Mesenchymal stem cell (in vitro differentiated cells and primary cell): ENCODE data around the gene GRXCR1.

ENCODE experiments used
- DNase-seq: peaks from one replicate; pipeline ENCODE4 v3.0.0-alpha.2; 2013
- H2AFZ ChIP-seq: one replicate; pipeline ENCODE4 v1.6.1; 2013; ENCODE audit warnings: low read depth, mild to moderate bottlenecking, control low read depth, inconsistent platforms, low read length, moderate library complexity
- H2AK5ac ChIP-seq: 2 replicates; pipeline ENCODE4 v1.6.1; 2013; ENCODE audit warnings: low read length, moderate library complexity, mild to moderate bottlenecking, inconsistent platforms; ENCODE audit not compliant: severe bottlenecking
- H2BK120ac ChIP-seq: one replicate; pipeline ENCODE4 v1.6.1; 2013; ENCODE audit warnings: low read depth, mild to moderate bottlenecking, inconsistent platforms, low read length, moderate library complexity
- H2BK12ac ChIP-seq, 2 experiments: one replicate each; pipeline ENCODE4 v1.6.1; 2013; ENCODE audit warnings: inconsistent platforms in 2 of 2, low read length in 2 of 2, mild to moderate bottlenecking in 2 of 2, moderate library complexity in 2 of 2, control low read depth in 1 of 2
- H2BK15ac ChIP-seq: one replicate; pipeline ENCODE4 v1.6.1; 2013; ENCODE audit warnings: mild to moderate bottlenecking, low read depth, inconsistent platforms; ENCODE audit not compliant: poor library complexity, severe bottlenecking
- H2BK5ac ChIP-seq: 2 replicates; pipeline ENCODE4 v1.6.1; 2013; ENCODE audit warnings: low read depth, mild to moderate bottlenecking, low read length, control low read depth, inconsistent platforms; ENCODE audit not compliant: poor library complexity, severe bottlenecking
- H3K14ac ChIP-seq, 2 experiments: one replicate each; pipeline ENCODE4 v1.6.1; 2013; ENCODE audit warnings: inconsistent platforms in 2 of 2, low read length in 2 of 2, control low read depth in 1 of 2, mild to moderate bottlenecking in 1 of 2, moderate library complexity in 1 of 2
- H3K18ac ChIP-seq, 2 experiments: one replicate each; pipeline ENCODE4 v1.6.1; 2013; ENCODE audit warnings: inconsistent platforms in 2 of 2, low read length in 2 of 2, control low read depth in 1 of 2, low read depth in 1 of 2, mild to moderate bottlenecking in 1 of 2
- H3K23ac ChIP-seq, 2 experiments: one replicate each; pipeline ENCODE4 v1.6.1; 2013; ENCODE audit warnings: inconsistent platforms in 2 of 2, low read length in 2 of 2, mild to moderate bottlenecking in 2 of 2, moderate library complexity in 2 of 2, control low read depth in 1 of 2
- H3K27ac ChIP-seq: 2 replicates; pipeline ENCODE4 v1.5.1; 2013; ENCODE audit warnings: mild to moderate bottlenecking, moderate library complexity, low read length, control low read depth, inconsistent platforms; ENCODE audit not compliant: poor library complexity, severe bottlenecking
- H3K27me3 ChIP-seq, 2 experiments: 2 replicates each; pipeline versions ENCODE4 v1.6.1 to v1.7.0; 2013; ENCODE audit warnings: low read length in 2 of 2, mild to moderate bottlenecking in 2 of 2, moderate library complexity in 2 of 2, control low read depth in 1 of 2, inconsistent platforms in 1 of 2; ENCODE audit not compliant: control insufficient read depth in 1 of 2, insufficient read depth in 1 of 2
- H3K36me3 ChIP-seq, 2 experiments: 2 replicates each; pipeline versions ENCODE4 v1.6.1 to v1.7.0; 2013; ENCODE audit warnings: low read length in 2 of 2, control low read depth in 1 of 2, inconsistent platforms in 1 of 2, low read depth in 1 of 2, mild to moderate bottlenecking in 1 of 2; ENCODE audit not compliant: insufficient read depth in 2 of 2, control insufficient read depth in 1 of 2
- H3K4ac ChIP-seq, 2 experiments: one replicate each; pipeline ENCODE4 v1.6.1; 2013; ENCODE audit warnings: inconsistent platforms in 2 of 2, low read length in 2 of 2, mild to moderate bottlenecking in 2 of 2, moderate library complexity in 2 of 2, control low read depth in 1 of 2, low read depth in 1 of 2
- H3K4me1 ChIP-seq: 2 replicates; pipeline ENCODE4 v1.6.1; 2013; ENCODE audit warnings: low read depth, low read length, control low read depth; ENCODE audit not compliant: control insufficient read depth, insufficient read depth
- H3K4me2 ChIP-seq: 2 replicates; pipeline ENCODE4 v1.6.1; 2013; ENCODE audit warnings: low read length, mild to moderate bottlenecking, inconsistent platforms; ENCODE audit not compliant: poor library complexity, severe bottlenecking
- H3K4me3 ChIP-seq, 2 experiments: 2 replicates each; pipeline versions ENCODE4 v1.5.1 to v1.7.0; 2013; ENCODE audit warnings: low read length in 2 of 2, mild to moderate bottlenecking in 2 of 2, control low read depth in 1 of 2, low read depth in 1 of 2; ENCODE audit not compliant: insufficient read depth in 1 of 2
- H3K79me1 ChIP-seq: replicated peaks from 2 replicates; pipeline ENCODE4 v1.6.1; 2013; ENCODE audit warnings: mild to moderate bottlenecking, control low read depth, low read length, inconsistent platforms; ENCODE audit not compliant: poor library complexity, severe bottlenecking
- H3K9ac ChIP-seq: 2 replicates; pipeline ENCODE4 v1.7.0; 2013; ENCODE audit warnings: mild to moderate bottlenecking, low read length, moderate library complexity
- H3K9me3 ChIP-seq: 2 replicates; pipeline ENCODE4 v1.7.0; 2013; ENCODE audit warnings: mild to moderate bottlenecking, low read length; ENCODE audit not compliant: control insufficient read depth
- H4K8ac ChIP-seq: one replicate; pipeline ENCODE4 v1.6.1; 2013; ENCODE audit warnings: inconsistent platforms, mild to moderate bottlenecking, low read length, moderate library complexity
- H4K91ac ChIP-seq: one replicate; pipeline ENCODE4 v1.6.1; 2013; ENCODE audit warnings: mild to moderate bottlenecking, low read length, inconsistent platforms
- WGBS: methylation state at CpG from one replicate; pipeline ENCODE4 v1.1.7; 2013; ENCODE audit warnings: mixed read lengths; 5-methylcytosine and 5-hydroxymethylcytosine counted together

Gene GRXCR1

DNA sequence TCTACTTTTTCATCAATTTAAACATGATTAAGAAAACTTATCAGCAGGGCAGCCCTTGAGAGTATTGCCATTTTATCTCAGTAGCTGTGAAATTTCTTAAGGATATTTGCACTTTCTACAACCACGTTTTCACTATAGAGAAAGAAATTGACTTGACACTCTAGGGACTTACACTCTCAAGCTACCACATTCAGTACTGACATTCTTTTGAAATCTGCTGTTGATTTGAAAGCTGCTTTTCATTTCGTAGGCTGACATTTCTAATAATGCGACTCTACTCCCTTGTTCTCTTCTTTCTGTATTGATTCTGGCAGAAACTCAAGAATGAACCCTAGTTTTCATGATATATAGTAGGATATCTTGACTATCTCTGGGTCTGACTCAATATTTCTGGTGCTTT, 13.7 kb upstream of the GRXCR1 start:
- Histone ChIP-seq H2BK5ac (no peak overlapping the region), H4K91ac (no peak overlapping the region), H3K18ac (no peak overlapping the region), H3K14ac (no peak overlapping the region), H3K9me3 (no peaks in the 10 kb centered on the region), H3K27me3 (no peaks in the 10 kb centered on the region), H2BK15ac (no peak overlapping the region), H2BK120ac (no peak overlapping the region), H3K4me2 (no peak overlapping the region), H4K8ac (no peak overlapping the region), H3K9ac (no peak overlapping the region), H3K79me1 (no peaks in the 10 kb centered on the region), H3K23ac (no peak overlapping the region), H2BK12ac (no peak overlapping the region), H2AK5ac (no peak overlapping the region), H3K27ac (no peak overlapping the region), H3K4ac (no peak overlapping the region), H2AFZ (no peak overlapping the region), H3K36me3 (no peaks in the 10 kb centered on the region), H3K4me3 (no peak overlapping the region), H3K4me1 (no peaks in the 10 kb centered on the region)
- WGBS = 60% methylated on average over 2 of the region's 3 CpGs
- no peak for DNase-seq

GRCh38 chr4:42881253-42881652, 11.3 kb upstream of the GRXCR1 start:
- Histone ChIP-seq H3K27me3 (no peaks in the 10 kb centered on the region), H3K14ac (no peak overlapping the region), H3K4ac (no peak overlapping the region), H3K79me1 (no peaks in the 10 kb centered on the region), H2BK15ac (no peak overlapping the region), H3K18ac (no peak overlapping the region), H3K9ac (no peak overlapping the region), H3K27ac (no peak overlapping the region), H2BK5ac (no peak overlapping the region), H3K4me3 (no peak overlapping the region), H2BK120ac (no peak overlapping the region), H2BK12ac (no peak overlapping the region), H3K23ac (no peak overlapping the region), H4K8ac (no peak overlapping the region), H3K36me3 (no peaks in the 10 kb centered on the region), H3K4me1 (no peaks in the 10 kb centered on the region), H2AFZ (no peak overlapping the region), H3K9me3 (peaks cover 10% of the 10 kb centered on the region), H2AK5ac (no peak overlapping the region), H3K4me2 (no peak overlapping the region), H4K91ac (no peak overlapping the region)
- no CpG with 5 or more reads among the region's 2 CpGs for WGBS
- DNase-seq = no peak

- Histone ChIP-seq H3K27me3 (no peaks in the 10 kb centered on the region), H3K14ac (no peak overlapping the region), H3K4me2 (no peak overlapping the region), H3K4me1 (no peaks in the 10 kb centered on the region), H3K18ac (no peak overlapping the region), H2BK5ac (no peak overlapping the region), H2BK15ac (no peak overlapping the region), H3K4ac (no peak overlapping the region), H2AK5ac (no peak overlapping the region), H4K8ac (no peak overlapping the region), H3K27ac (no peak overlapping the region), H3K79me1 (no peaks in the 10 kb centered on the region), H3K4me3 (no peak overlapping the region), H3K23ac (no peak overlapping the region), H2BK12ac (no peak overlapping the region), H2AFZ (no peak overlapping the region), H3K9ac (no peak overlapping the region), H3K9me3 (peaks cover 7% of the 10 kb centered on the region), H3K36me3 (no peaks in the 10 kb centered on the region), H4K91ac (no peak overlapping the region), H2BK120ac (no peak overlapping the region)
- DNase-seq = no peak
- 43% methylated on average over 2 of the region's 2 CpGs for WGBS
Measured at GRCh38 chr4:42891644-42892043, 869 bp upstream of the GRXCR1 start.

DNA sequence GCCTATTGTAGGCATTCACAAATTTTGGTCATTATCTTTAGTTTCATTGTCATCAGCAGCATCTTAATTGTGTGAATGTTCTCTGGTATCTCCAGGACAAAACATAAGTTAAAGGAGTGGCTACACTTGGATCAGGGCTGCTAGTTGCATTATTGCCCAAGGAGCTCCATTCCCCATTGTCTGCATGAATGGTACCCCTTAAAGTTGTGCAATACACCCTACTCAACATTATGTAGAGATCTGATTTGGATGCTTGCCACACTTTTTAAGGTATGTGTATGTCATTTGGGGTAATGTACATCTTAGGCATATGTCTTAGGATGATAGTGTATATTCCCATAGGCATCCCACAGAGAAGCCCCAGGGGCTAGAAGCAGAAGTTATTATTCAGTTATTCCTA, 2.9 kb downstream of the GRXCR1 start:
- Histone ChIP-seq H3K36me3 (no peaks in the 10 kb centered on the region), H3K9ac (no peak overlapping the region), H2BK15ac (no peak overlapping the region), H3K4me2 (no peak overlapping the region), H4K8ac (no peak overlapping the region), H4K91ac (no peak overlapping the region), H2BK12ac (no peak overlapping the region), H3K79me1 (no peaks in the 10 kb centered on the region), H3K4me1 (no peaks in the 10 kb centered on the region), H3K18ac (no peak overlapping the region), H3K27me3 (no peaks in the 10 kb centered on the region), H2BK120ac (no peak overlapping the region), H3K14ac (no peak overlapping the region), H3K4ac (no peak overlapping the region), H3K4me3 (no peak overlapping the region), H2AFZ (no peak overlapping the region), H3K27ac (no peak overlapping the region), H2AK5ac (no peak overlapping the region), H3K9me3 (no peaks in the 10 kb centered on the region), H3K23ac (no peak overlapping the region), H2BK5ac (no peak overlapping the region)
- no peak for DNase-seq
